Endometrial microvascular endothelial cells (primary cell): Measurements from ENCODE around the gene HBZ. TPM values are rescaled to one million over a fixed set of nuclear protein-coding genes. Genes with fewer than 3 reads are reported as not detected.
"Not testable (repeated sequence)": the region's sequence is repeated elsewhere in the genome, so short reads cannot be mapped to it uniquely, and the experiment has no call there.

Source experiments
- in situ Hi-C: cut with HindIII; loops from 2 replicates; pipeline ENCODE4 v1.10.0; 2017; ENCODE audit warnings: low sequenced_read_pairs, low pct_unique_long_range_greater_than_20kb; ENCODE audit errors: inconsistent ontology term
- total RNA-seq: library from RNA; depleted of rRNA; stranded (reverse); fragments of >200 nt; gene quantifications from one replicate; pipeline ENCODE4 v1.2.3, GENCODE V29; 2015; ENCODE audit errors: inconsistent ontology term

The HBZ gene
- total RNA-seq, 1 donor from 2014 or later, result not detected

- in situ Hi-C loops, result no loop called here
These were observed 39.4 kb downstream of the HBZ start for GRCh38 chr16:191831-192230.

GRCh38 chr16:192686-193085, 40.2 kb downstream of the HBZ start:
- in situ Hi-C loops, result no loop called here

- in situ Hi-C loops, result no loop called here
These were observed 41.0 kb downstream of the HBZ start for GRCh38 chr16:193441-193840.

GRCh38 chr16:194516-194915, 42.1 kb downstream of the HBZ start:
- in situ Hi-C loops, result no loop called here

- in situ Hi-C loops, result no loop called here
These were observed 47.9 kb downstream of the HBZ start for GRCh38 chr16:200388-200787.

- in situ Hi-C loops, result no loop called here
These were observed 50.8 kb downstream of the HBZ start for GRCh38 chr16:203246-203645.

- in situ Hi-C loops, result not testable (repeated sequence)
These were observed 51.6 kb downstream of the HBZ start for GRCh38 chr16:204046-204445.

Other genes with a start within 250 kb of the HBZ start
- gene POLR3K, start 99.0 kb upstream of the HBZ start, total RNA-seq, result 7.0 TPM
- 58.2 TPM for gene SNRNP25, start 98.8 kb upstream of the HBZ start, total RNA-seq
- 28.2 TPM for gene RHBDF1, start 80.0 kb upstream of the HBZ start, total RNA-seq
- gene MPG, start 74.4 kb upstream of the HBZ start, total RNA-seq, result 160 TPM
- gene NPRL3, start 14.0 kb upstream of the HBZ start, total RNA-seq, result 15.9 TPM
- gene HBM, start 13.3 kb downstream of the HBZ start, total RNA-seq, result not detected
- gene HBA2, start 20.2 kb downstream of the HBZ start, total RNA-seq, result not detected
- gene HBA1, start 24.0 kb downstream of the HBZ start, total RNA-seq, result not detected
- not detected for gene HBQ1, start 27.8 kb downstream of the HBZ start, total RNA-seq
- 45.2 TPM for gene LUC7L, start 76.8 kb downstream of the HBZ start, total RNA-seq
- gene FAM234A, start 82.2 kb downstream of the HBZ start, total RNA-seq, result 89.3 TPM
- 1.2 TPM for gene RGS11, start 123.3 kb downstream of the HBZ start, total RNA-seq
- gene ARHGDIG, start 127.9 kb downstream of the HBZ start, total RNA-seq, result not detected
- gene PDIA2, start 130.5 kb downstream of the HBZ start, total RNA-seq, result 0.28 TPM
- 16.4 TPM for gene AXIN1, start 200.1 kb downstream of the HBZ start, total RNA-seq
- gene MRPL28, start 217.9 kb downstream of the HBZ start, total RNA-seq, result 153 TPM
- 64.2 TPM for gene PGAP6, start 229.3 kb downstream of the HBZ start, total RNA-seq
- gene NME4, start 244.6 kb downstream of the HBZ start, total RNA-seq, result 92.3 TPM
- 17.3 TPM for gene DECR2, start 249.2 kb downstream of the HBZ start, total RNA-seq